GM18502 (cell line): Measurements from ENCODE around the gene SDK1.

Experiments
- ATAC-seq: cut with Tn5 transposase; IDR thresholded peaks from one replicate; pipeline ENCODE4 v1.9.1; 2021; ENCODE audit warnings: mild to moderate bottlenecking; ENCODE audit not compliant: unreplicated experiment, poor library complexity

The SDK1 gene

GRCh38 chr7:3893789-3894153, 592.7 kb downstream of the SDK1 start:
- no peak for ATAC-seq

- no peak for ATAC-seq
Observed at GRCh38 chr7:3895341-3896116, 594.5 kb downstream of the SDK1 start.

GRCh38 chr7:3896169-3896765, 595.2 kb downstream of the SDK1 start:
- ATAC-seq = no peak

- no peak for ATAC-seq
Observed at GRCh38 chr7:3897430-3898372, 596.6 kb downstream of the SDK1 start.

- ATAC-seq = no peak
Observed at GRCh38 chr7:3899559-3899991, 598.5 kb downstream of the SDK1 start.

DNA sequence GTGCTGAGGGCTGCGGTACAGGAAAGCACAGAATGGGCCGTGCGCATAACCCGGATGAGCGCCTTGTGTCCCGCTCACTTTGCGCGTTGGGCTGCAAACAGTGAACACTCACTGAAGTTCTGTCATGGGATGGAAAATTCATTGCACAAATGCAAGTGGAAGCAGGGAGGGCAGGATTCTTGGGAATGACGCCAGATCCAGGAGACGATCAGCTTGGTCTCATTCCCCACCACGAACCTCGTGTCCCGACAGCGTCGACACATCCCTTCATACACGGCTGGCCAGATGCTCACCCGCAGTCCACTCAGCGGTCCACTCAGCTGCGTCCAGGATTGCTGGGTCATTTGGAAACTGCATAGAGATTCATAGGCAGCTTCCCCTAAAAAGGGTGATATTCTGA, 607.1 kb downstream of the SDK1 start:
- ATAC-seq = no peak

- no peak for ATAC-seq
Observed at GRCh38 chr7:3909128-3909527, 608.1 kb downstream of the SDK1 start.

DNA sequence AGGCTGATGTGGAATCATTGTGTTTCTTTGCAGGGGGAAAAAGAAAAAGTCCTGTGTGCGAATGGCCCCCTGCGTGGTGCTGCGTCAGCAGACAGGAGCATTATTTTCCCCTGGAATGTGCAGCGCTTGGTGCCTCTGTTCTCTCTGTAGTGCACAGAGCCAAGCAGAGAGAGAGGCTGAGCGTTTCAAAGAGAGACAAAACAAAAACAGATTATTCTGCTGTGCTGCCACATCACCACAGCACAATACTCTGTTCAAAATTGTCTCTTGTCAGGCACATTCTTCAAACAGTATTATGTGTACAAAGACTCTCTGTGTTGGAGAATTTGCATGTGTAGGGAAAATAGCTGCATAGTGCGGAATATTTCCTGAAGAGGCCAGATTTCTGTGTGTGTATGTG, 609.0 kb downstream of the SDK1 start:
- ATAC-seq = no peak

GRCh38 chr7:3911685-3912084, 610.6 kb downstream of the SDK1 start:
- no peak for ATAC-seq

DNA sequence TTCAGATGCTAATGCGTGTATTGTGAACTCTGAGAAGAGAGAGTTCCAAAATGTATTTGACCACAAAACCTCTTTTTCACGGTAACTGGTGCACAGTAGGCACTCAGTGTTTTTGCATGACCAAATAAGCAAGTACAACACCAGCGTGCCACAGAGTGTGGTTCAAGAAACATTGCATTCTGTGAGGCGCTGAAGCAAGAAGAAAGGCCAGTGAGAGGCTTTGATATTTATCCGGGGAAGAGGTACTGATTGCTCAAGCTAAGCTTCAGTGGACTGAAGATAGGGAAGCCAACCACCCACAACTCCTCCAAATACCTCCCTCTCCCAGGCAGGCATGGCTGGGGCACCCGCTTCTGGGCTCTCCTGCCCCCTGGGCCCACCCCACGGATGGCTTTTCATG, 611.2 kb downstream of the SDK1 start:
- ATAC-seq = no peak

DNA sequence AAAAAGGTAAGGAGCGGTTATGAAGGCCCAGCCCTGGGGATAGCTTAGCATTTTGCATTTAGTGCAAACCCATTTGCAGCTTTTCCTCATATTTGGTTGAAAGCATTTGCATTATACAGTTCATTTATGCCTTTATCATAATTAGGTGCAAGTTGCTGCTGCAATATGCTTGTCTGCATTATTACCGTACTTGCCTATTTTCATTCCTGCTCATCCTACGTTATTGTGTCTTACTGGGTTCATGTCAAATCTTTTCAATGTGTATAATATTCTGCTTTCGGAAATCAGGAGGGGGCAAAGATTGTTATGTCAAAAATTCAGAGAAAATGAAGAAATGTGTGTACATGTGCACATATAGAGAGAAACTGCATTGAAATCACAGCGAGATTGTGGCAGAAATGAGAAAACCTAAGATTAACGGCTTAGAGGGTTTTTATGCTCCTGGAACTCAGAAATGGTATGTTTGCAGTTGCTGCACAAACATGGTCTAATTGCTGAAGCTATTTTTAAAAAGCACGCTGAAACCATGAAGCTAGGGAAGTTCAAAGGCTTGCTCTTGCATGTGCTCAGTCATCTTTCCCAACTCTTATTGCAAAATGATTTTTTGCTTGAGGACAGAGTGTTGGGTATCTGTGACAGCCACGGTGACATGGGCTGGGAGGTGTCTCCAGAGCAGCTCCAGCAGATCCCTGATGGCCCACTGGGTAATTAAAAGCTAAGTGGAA, 613.2 kb downstream of the SDK1 start:
- ATAC-seq = no peak

GRCh38 chr7:3915337-3915878, 614.4 kb downstream of the SDK1 start:
- ATAC-seq = no peak

DNA sequence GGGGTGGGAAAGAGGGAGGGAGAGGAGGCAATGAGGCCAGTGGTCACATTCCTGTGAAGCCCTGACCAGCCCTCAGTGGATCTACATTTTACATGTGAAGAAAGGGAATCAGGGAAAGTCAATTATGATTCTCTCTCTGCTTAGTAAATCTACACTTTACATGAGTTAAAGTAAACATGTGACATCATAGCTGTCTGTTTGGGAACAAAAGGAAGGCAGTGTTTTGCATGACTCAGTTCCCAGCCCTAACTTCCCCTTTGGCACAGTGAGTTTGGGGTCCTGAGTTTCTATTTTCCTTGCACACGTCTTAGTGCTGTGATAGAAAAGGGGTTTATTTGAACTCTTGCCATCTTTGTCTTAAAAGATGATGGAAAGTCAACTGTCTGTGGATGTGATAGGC, 615.1 kb downstream of the SDK1 start:
- no peak for ATAC-seq

- no peak for ATAC-seq
Observed at GRCh38 chr7:3917436-3917835, 616.4 kb downstream of the SDK1 start.

DNA sequence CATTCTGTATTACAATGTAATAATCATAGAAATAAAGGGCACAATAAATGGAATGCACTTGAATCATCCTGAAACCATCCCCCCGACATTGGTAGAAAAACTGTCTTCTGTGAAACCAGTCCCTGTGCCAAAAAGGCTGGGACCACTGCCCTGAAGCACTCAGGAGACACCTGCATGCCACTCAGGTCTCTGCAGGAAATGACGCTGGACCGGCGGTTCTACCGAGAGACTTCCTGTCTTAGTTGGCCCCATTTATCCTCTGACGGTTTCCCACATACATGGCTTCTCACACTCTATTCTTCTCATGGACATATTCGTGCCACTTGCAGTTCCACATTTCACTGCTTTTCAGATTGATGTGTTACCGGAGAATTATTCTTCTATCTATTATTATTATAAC, 617.5 kb downstream of the SDK1 start:
- ATAC-seq = no peak

- ATAC-seq = no peak
Observed at GRCh38 chr7:3922175-3922635, 621.2 kb downstream of the SDK1 start.

GRCh38 chr7:3923307-3923918, 622.4 kb downstream of the SDK1 start:
- no peak for ATAC-seq

DNA sequence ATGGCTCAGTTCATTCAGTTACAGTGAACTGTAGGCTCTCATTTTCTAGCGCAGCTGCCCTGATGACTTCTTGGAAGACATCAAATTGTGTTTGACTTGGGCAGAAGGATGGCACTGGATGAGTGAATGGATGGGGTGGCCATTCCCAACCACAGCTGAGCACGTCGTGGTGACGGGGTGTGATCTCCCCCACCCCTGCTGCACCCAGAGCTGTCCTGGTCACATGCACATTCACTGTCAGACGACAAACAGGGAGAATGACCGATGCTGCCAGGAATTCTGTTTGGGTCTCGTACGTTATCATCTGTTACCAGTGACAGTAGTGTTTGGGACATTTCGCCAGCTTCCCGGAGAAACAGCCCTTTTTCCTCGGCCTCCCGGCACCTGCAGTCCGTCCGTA, 623.2 kb downstream of the SDK1 start:
- no peak for ATAC-seq

GRCh38 chr7:3927446-3928110, 626.5 kb downstream of the SDK1 start:
- ATAC-seq = no peak
